ENCODE measurements around the gene VARS2.
"Not testable (repeated sequence)": the region's sequence is repeated elsewhere in the genome, so short reads cannot be mapped to it uniquely, and the experiment has no call there.

VARS2 gene

GRCh38 chr6:30893666-30894065, 20.4 kb upstream of the VARS2 start:
- Histone ChIP-seq H3K27me3 (ENCODE audit: control insufficient read depth, insufficient read depth, low read length) (no peaks in the 10 kb centered on the region), H3K9ac (ENCODE audit: low read depth, low read length) (no peak overlapping the region), H3K9me3 (replicated peaks; ENCODE audit: low read length) (no peaks in the 10 kb centered on the region), H3K4me3 (ENCODE audit: low read length) (no peak overlapping the region), H3K4me1 (ENCODE audit: control insufficient read depth, insufficient read depth, low read length) (peaks cover 3% of the 10 kb centered on the region), H3K36me3 (ENCODE audit: insufficient read depth, low read length) (peaks cover 34% of the 10 kb centered on the region), H3K4me2 (ENCODE audit: low read length) (no peak overlapping the region)

DNA sequence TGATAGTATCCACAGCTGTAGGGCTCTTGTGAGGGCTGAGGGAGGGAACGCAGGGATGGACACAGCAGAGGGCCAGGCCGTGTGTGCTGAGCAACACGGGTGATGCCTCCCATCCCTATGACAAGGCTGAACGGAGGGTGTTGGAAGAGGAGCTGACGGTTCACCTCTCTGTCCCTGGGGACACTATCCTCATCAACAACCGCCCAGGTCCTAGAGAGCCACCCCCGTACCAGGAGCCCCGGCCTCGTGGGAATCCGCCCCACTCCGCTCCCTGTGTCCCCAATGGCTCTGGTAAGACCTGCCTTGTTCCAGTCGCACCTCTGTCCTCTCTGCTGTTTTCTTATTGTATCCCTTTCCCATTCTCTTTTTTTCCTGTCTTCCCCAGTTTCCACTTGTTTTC, 19.7 kb upstream of the VARS2 start:
- no peaks in the 10 kb centered on the region for H3K9me3 ChIP-seq (replicated peaks; ENCODE audit: low read length)
- H3K4me1 ChIP-seq (ENCODE audit: control insufficient read depth, insufficient read depth, low read length), result no peaks in the 10 kb centered on the region
- no peak overlapping the region for H3K4me2 ChIP-seq (ENCODE audit: low read length)
- H3K9ac ChIP-seq (ENCODE audit: low read depth, low read length), result no peak overlapping the region
- H3K27me3 ChIP-seq (ENCODE audit: control insufficient read depth, insufficient read depth, low read length), result no peaks in the 10 kb centered on the region
- H3K4me3 ChIP-seq (ENCODE audit: low read length), result no peak overlapping the region
- peaks cover 34% of the 10 kb centered on the region for H3K36me3 ChIP-seq (ENCODE audit: insufficient read depth, low read length)

- no peaks in the 10 kb centered on the region for H3K9me3 ChIP-seq (replicated peaks; ENCODE audit: low read length)
- H3K9ac ChIP-seq (ENCODE audit: low read depth, low read length), result no peak overlapping the region
- H3K4me3 ChIP-seq (ENCODE audit: low read length), result no peak overlapping the region
- no peaks in the 10 kb centered on the region for H3K4me1 ChIP-seq (ENCODE audit: control insufficient read depth, insufficient read depth, low read length)
- H3K27me3 ChIP-seq (ENCODE audit: control insufficient read depth, insufficient read depth, low read length), result no peaks in the 10 kb centered on the region
- H3K4me2 ChIP-seq (ENCODE audit: low read length), result no peak overlapping the region
- H3K36me3 ChIP-seq (ENCODE audit: insufficient read depth, low read length), result peaks cover 34% of the 10 kb centered on the region
These were observed 19.1 kb upstream of the VARS2 start for GRCh38 chr6:30894935-30895334.

DNA sequence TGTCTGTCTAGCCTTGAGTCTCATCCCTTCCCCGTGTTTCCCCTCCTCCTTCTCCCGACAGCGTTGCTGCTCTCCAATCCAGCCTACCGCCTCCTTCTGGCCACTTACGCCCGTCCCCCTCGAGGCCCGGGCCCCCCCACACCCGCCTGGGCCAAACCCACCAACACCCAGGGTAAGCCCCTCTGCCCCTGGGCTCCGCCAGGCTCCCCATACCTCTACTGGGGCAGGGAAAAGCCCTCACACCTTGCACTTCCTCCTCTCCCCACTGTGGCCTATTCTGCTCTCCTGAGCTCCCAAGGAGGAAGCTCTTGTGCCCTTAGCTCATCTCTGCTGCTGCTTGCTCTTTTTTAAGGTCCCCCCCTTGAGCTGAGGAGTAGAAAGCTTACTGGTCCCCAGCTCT, 18.7 kb upstream of the VARS2 start:
- no peak overlapping the region for H3K4me3 ChIP-seq (ENCODE audit: low read length)
- H3K4me1 ChIP-seq (ENCODE audit: control insufficient read depth, insufficient read depth, low read length), result no peaks in the 10 kb centered on the region
- no peaks in the 10 kb centered on the region for H3K9me3 ChIP-seq (replicated peaks; ENCODE audit: low read length)
- H3K27me3 ChIP-seq (ENCODE audit: control insufficient read depth, insufficient read depth, low read length), result no peaks in the 10 kb centered on the region
- no peak overlapping the region for H3K9ac ChIP-seq (ENCODE audit: low read depth, low read length)
- no peak overlapping the region for H3K4me2 ChIP-seq (ENCODE audit: low read length)
- peaks cover 34% of the 10 kb centered on the region for H3K36me3 ChIP-seq (ENCODE audit: insufficient read depth, low read length)

DNA sequence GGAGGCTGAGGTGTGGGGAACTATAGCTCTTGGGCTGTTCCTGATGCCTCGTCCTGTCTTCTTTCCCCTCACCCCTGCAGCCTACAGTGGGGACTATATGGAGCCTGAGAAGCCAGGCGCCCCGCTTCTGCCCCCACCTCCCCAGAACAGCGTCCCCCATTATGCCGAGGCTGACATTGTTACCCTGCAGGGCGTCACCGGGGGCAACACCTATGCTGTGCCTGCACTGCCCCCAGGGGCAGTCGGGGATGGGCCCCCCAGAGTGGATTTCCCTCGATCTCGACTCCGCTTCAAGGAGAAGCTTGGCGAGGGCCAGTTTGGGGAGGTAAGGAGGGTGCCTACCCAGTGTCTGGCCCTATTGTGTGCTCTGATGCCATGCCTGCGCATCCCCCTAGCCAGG, 17.5 kb upstream of the VARS2 start:
- no peak overlapping the region for H3K9ac ChIP-seq (ENCODE audit: low read depth, low read length)
- H3K4me2 ChIP-seq (ENCODE audit: low read length), result no peak overlapping the region
- H3K9me3 ChIP-seq (replicated peaks; ENCODE audit: low read length), result no peaks in the 10 kb centered on the region
- H3K4me3 ChIP-seq (ENCODE audit: low read length), result no peak overlapping the region
- no peaks in the 10 kb centered on the region for H3K4me1 ChIP-seq (ENCODE audit: control insufficient read depth, insufficient read depth, low read length)
- peaks cover 31% of the 10 kb centered on the region for H3K36me3 ChIP-seq (ENCODE audit: insufficient read depth, low read length)
- no peaks in the 10 kb centered on the region for H3K27me3 ChIP-seq (ENCODE audit: control insufficient read depth, insufficient read depth, low read length)

- Histone ChIP-seq H3K9ac (ENCODE audit: low read depth, low read length) (no peak overlapping the region), H3K27me3 (ENCODE audit: control insufficient read depth, insufficient read depth, low read length) (no peaks in the 10 kb centered on the region), H3K36me3 (ENCODE audit: insufficient read depth, low read length) (peaks cover 25% of the 10 kb centered on the region), H3K4me2 (ENCODE audit: low read length) (no peak overlapping the region), H3K4me1 (ENCODE audit: control insufficient read depth, insufficient read depth, low read length) (no peaks in the 10 kb centered on the region), H3K4me3 (ENCODE audit: low read length) (no peak overlapping the region), H3K9me3 (replicated peaks; ENCODE audit: low read length) (no peaks in the 10 kb centered on the region)
These were observed 16.2 kb upstream of the VARS2 start for GRCh38 chr6:30897882-30898281.

GRCh38 chr6:30898750-30899360, 15.2 kb upstream of the VARS2 start:
- H3K27me3 ChIP-seq (ENCODE audit: control insufficient read depth, insufficient read depth, low read length), result no peaks in the 10 kb centered on the region
- peaks cover 21% of the 10 kb centered on the region for H3K36me3 ChIP-seq (ENCODE audit: insufficient read depth, low read length)

DNA sequence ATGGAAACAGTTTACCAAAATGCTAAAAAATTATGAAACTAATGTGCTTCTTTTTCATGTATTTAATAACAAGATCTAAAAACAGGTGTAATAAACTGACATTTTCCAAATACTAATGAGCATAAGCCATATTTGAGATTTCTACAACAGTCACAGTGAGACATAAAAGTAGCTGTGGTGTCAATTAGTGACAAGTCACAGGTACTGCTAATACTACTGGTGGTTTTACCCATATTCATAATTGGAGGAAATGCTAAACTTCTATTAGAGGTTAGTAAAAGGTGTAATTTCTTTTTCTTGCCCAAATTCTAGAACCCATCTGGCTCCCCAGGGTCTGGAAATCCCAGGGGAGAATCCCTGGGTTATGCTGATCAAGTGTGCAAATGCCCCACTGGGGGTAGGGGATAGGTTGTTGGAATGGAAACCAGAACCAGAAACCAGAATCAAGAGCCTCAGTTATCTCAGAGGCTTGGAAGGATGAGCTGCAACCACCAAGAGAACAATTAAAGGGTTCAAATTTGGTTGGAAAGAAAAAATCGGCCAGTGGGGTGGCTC, 13.1 kb upstream of the VARS2 start:
- H3K9ac ChIP-seq (ENCODE audit: low read depth, low read length), result no peak overlapping the region
- no peaks in the 10 kb centered on the region for H3K27me3 ChIP-seq (ENCODE audit: control insufficient read depth, insufficient read depth, low read length)
- H3K4me3 ChIP-seq (ENCODE audit: low read length), result no peak overlapping the region
- no peaks in the 10 kb centered on the region for H3K4me1 ChIP-seq (ENCODE audit: control insufficient read depth, insufficient read depth, low read length)
- peaks cover 14% of the 10 kb centered on the region for H3K36me3 ChIP-seq (ENCODE audit: insufficient read depth, low read length)
- H3K9me3 ChIP-seq (replicated peaks; ENCODE audit: low read length), result no peaks in the 10 kb centered on the region
- no peak overlapping the region for H3K4me2 ChIP-seq (ENCODE audit: low read length)

More at GRCh38 chr6:30898750-30899360, 15.2 kb upstream of the VARS2 start:
- no peak overlapping the region for H3K9ac ChIP-seq (ENCODE audit: low read depth, low read length)
- H3K4me1 ChIP-seq (ENCODE audit: control insufficient read depth, insufficient read depth, low read length), result no peaks in the 10 kb centered on the region
- no peak overlapping the region for H3K4me3 ChIP-seq (ENCODE audit: low read length)
- no peak overlapping the region for H3K4me2 ChIP-seq (ENCODE audit: low read length)
- no peaks in the 10 kb centered on the region for H3K9me3 ChIP-seq (replicated peaks; ENCODE audit: low read length)

- Histone ChIP-seq H3K36me3 (ENCODE audit: insufficient read depth, low read length) (peaks cover 14% of the 10 kb centered on the region), H3K9me3 (replicated peaks; ENCODE audit: low read length) (no peaks in the 10 kb centered on the region), H3K4me1 (ENCODE audit: control insufficient read depth, insufficient read depth, low read length) (no peaks in the 10 kb centered on the region), H3K4me3 (ENCODE audit: low read length) (no peak overlapping the region), H3K27me3 (ENCODE audit: control insufficient read depth, insufficient read depth, low read length) (no peaks in the 10 kb centered on the region), H3K9ac (ENCODE audit: low read depth, low read length) (no peak overlapping the region), H3K4me2 (ENCODE audit: low read length) (no peak overlapping the region)
These were observed 12.6 kb upstream of the VARS2 start for GRCh38 chr6:30901436-30901835.

DNA sequence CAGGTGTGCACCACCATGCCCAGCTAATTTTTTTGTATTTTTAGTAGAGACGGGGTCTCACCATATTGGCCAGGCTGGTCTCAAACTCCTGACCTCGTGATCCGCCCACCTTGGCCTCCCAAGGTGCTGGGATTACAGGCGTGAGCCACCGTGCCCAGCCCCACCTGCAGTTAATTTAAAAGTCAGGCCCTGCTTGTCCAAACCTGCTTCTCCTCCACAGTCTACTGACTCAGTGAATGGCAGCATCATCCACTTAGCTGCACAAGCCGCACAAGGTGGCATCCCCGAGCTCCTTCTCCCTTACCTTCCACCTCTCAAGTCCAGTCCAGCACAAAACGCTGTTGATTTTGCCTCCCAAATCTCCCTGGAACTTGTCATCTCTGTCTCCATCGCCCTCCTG, 11.8 kb upstream of the VARS2 start:
- not testable (repeated sequence) for H3K9me3 ChIP-seq (replicated peaks; ENCODE audit: low read length); H3K9ac ChIP-seq (ENCODE audit: low read depth, low read length); H3K27me3 ChIP-seq (ENCODE audit: control insufficient read depth, insufficient read depth, low read length); H3K4me3 ChIP-seq (ENCODE audit: low read length); H3K4me2 ChIP-seq (ENCODE audit: low read length); H3K4me1 ChIP-seq (ENCODE audit: control insufficient read depth, insufficient read depth, low read length)
- peaks cover 10% of the 10 kb centered on the region for H3K36me3 ChIP-seq (ENCODE audit: insufficient read depth, low read length)

GRCh38 chr6:30902709-30903108, 11.3 kb upstream of the VARS2 start:
- Histone ChIP-seq H3K27me3 (ENCODE audit: control insufficient read depth, insufficient read depth, low read length) (no peaks in the 10 kb centered on the region), H3K9ac (ENCODE audit: low read depth, low read length) (no peak overlapping the region), H3K4me3 (ENCODE audit: low read length) (no peak overlapping the region), H3K36me3 (ENCODE audit: insufficient read depth, low read length) (peaks cover 5% of the 10 kb centered on the region), H3K9me3 (replicated peaks; ENCODE audit: low read length) (no peaks in the 10 kb centered on the region), H3K4me2 (ENCODE audit: low read length) (no peak overlapping the region), H3K4me1 (ENCODE audit: control insufficient read depth, insufficient read depth, low read length) (no peaks in the 10 kb centered on the region)

GRCh38 chr6:30903236-30903635, 10.8 kb upstream of the VARS2 start:
- no peak overlapping the region for H3K4me2 ChIP-seq (ENCODE audit: low read length)
- H3K9ac ChIP-seq (ENCODE audit: low read depth, low read length), result no peak overlapping the region
- peaks cover under 1% of the 10 kb centered on the region for H3K36me3 ChIP-seq (ENCODE audit: insufficient read depth, low read length)
- no peaks in the 10 kb centered on the region for H3K4me1 ChIP-seq (ENCODE audit: control insufficient read depth, insufficient read depth, low read length)
- H3K9me3 ChIP-seq (replicated peaks; ENCODE audit: low read length), result no peaks in the 10 kb centered on the region
- H3K27me3 ChIP-seq (ENCODE audit: control insufficient read depth, insufficient read depth, low read length), result no peaks in the 10 kb centered on the region
- no peak overlapping the region for H3K4me3 ChIP-seq (ENCODE audit: low read length)
